ENCODE results near the gene FSTL1.

DNA sequence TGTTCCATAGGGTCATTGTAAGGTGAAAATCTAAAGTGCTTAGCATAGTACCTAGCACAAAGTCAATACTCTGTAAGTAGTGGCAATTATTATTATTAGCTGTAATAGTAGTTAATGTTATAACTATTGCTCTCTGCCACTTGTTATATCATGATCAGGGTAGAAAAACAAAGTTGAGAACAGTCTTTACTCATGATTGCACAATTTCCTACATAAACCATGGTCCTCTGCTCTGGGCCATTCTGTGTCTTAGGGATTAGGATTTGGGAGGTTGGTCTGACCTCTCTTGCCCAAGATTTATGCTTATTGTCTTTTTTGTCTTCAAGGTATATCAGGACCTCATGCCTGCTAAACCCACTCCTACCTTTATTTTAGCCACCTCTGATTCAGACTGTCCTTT, 97.3 kb downstream of the FSTL1 start:
- TF ChIP-seq, protein P1, sequence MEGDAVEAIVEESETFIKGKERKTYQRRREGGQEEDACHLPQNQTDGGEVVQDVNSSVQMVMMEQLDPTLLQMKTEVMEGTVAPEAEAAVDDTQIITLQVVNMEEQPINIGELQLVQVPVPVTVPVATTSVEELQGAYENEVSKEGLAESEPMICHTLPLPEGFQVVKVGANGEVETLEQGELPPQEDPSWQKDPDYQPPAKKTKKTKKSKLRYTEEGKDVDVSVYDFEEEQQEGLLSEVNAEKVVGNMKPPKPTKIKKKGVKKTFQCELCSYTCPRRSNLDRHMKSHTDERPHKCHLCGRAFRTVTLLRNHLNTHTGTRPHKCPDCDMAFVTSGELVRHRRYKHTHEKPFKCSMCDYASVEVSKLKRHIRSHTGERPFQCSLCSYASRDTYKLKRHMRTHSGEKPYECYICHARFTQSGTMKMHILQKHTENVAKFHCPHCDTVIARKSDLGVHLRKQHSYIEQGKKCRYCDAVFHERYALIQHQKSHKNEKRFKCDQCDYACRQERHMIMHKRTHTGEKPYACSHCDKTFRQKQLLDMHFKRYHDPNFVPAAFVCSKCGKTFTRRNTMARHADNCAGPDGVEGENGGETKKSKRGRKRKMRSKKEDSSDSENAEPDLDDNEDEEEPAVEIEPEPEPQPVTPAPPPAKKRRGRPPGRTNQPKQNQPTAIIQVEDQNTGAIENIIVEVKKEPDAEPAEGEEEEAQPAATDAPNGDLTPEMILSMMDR (IDR thresholded peaks at IDR 0.05; ENCODE audit: low read depth, low read length), result no peak
- no peak for TF ChIP-seq EZH2phosphoT487 (IDR thresholded peaks at IDR 0.05; ENCODE audit: low read depth)
